Measurements from ENCODE around the gene GPM6B.

The GPM6B gene

GRCh38 chrX:13770013-13770535, 46.8 kb downstream of the GPM6B start:
- DNase-seq (ENCODE audit: low read depth in 2 of 3, low spot score in 2 of 3) = no peak

DNA sequence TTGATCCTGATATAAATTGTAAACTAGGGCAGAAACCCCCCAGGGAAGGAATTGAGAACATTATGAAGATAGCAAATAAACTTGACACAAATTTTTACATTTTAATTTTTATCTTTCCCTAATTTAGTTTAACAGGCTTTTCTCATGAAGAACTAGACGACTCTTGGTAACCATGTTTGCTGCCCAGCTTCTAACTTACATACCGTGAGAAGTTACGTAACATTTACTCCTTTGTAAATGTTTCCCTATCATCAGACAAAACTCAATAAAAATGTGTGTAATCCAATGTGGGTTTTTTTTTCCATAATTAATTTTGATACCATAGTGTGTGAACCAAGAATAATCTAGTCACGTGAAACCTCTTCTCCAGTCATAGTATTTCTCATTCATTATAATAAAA, 48.0 kb downstream of the GPM6B start:
- DNase-seq (ENCODE audit: low read depth in 2 of 3, low spot score in 2 of 3) = no peak

DNA sequence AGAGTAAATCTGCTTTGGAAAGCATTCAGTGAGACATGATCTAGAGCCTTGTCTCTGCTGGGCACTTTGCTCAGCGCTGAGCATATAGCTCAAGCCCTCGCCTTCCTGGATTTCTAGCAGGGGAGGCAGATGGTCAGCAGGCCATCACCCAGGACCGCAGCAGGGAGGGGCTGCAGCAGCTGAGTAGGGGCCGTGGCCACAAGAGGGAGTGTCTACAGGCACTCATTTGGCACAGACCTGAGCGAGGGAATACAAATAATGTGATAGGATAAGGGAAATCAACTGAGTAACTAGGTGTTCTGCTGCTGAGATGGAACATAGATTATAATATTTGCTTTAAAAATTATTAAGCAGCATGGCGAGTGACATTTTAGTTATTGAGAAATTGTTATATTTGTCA, 52.1 kb downstream of the GPM6B start:
- no peak for DNase-seq (ENCODE audit: low read depth in 2 of 3, low spot score in 2 of 3)

- DNase-seq (ENCODE audit: low read depth in 2 of 3, low spot score in 2 of 3) = no peak
Measured at GRCh38 chrX:13764281-13764680, 52.6 kb downstream of the GPM6B start.

DNA sequence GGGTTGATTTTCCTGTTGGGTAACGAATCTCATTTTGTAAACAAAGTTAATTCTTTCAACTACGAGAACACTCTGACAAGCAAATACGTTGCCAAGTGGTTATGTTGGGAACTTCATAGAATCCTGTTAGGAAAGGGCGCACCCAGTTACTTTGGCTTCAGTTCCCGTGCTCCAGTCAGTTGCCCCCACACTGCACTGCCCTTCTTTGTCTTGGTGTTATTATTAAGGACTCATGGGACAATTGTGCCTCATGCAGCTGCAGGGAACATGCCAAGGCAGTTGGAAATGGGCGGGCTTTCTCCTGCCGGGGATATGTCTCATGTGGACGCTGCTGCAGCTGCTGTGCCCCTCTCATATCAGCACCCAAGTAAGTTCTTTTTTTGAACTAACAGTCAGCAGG, 53.4 kb downstream of the GPM6B start:
- DNase-seq (ENCODE audit: low read depth in 2 of 3, low spot score in 2 of 3) = no peak

DNA sequence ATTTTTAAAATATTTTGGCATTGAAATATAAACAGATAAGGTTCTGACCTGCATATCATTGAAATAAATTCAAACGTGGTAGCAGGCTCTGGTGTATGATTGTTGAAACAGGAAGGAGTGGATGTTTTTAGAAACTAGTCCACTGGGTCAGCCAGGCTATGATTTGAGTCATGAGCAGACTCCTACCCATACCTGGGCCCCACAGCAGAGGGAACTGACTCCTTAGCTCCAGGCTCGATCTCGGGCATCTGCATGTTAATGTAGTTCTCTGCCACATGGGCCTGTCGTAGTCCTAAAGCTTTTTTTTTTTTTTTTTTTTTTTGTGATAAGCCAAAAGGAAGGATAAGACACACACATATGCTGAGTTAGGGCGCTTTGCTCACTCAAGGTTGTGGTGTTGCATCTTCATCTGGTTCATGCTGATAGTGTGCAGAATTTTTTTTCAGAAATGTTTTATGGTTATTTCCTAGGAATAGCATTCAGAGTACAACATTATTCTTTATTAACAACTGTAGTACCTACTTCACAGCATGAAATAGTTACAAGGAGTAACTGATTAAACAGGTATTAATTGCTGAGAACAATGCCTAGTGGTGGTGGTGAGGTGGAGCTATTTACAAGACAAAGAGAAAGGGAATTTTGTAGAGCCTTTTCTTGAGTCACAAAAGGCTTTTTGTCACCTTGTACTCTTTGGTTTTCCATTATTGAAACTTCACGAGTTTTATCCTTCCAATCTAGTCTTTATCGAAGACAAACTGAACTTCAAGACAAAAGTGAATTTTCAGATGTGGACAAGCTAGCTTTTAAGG, 55.1 kb downstream of the GPM6B start:
- no peak for DNase-seq (ENCODE audit: low read depth in 2 of 3, low spot score in 2 of 3)

DNA sequence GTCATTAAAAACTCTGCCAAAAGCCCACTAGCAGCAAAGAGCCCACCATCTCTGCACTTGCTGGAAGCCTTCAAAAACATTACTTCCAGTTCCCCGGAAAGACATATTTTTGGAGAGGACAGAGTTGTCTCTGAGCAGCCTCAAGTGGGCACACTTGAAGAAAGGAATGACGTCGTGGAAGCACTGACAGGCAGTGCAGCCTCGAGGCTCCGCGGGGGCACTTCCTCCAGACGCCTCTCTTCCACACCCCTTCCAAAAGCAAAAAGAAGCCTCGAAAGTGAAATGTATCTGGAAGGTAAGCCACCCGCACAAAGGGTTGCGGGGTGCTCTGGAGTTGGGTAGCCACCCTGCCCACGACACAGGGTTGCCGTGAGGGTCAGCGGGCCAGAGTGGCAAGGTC, 56.5 kb downstream of the GPM6B start:
- no peak for DNase-seq (ENCODE audit: low read depth in 2 of 3, low spot score in 2 of 3)

DNA sequence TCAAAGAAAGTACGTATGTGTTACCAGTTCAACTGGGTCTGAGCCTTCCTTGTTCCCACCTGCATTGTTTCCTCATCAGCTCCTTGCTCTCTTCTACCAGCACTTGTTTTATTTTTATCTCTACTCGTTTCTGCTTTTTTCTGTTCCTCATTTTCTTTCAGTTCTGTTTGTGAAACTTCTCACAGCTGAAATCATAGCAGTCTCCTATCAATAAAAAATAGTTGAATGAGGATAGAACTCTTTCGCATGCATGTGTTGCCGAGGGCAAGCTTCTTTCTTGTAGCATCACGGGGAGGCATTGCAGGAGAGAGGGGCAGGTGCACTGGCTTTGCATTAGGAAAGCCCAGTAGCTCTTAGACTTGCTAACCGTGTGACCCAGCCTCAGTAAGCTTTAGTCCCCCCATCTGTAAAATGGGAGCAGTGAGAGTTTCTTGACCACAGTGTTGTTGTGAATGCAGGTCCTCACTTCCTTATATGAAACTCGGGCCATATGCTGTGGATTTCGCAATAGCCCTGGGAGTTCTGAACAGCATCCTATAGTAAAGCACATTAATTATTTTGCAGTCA, 57.7 kb downstream of the GPM6B start:
- DNase-seq (ENCODE audit: low read depth in 2 of 3, low spot score in 2 of 3) = no peak

DNA sequence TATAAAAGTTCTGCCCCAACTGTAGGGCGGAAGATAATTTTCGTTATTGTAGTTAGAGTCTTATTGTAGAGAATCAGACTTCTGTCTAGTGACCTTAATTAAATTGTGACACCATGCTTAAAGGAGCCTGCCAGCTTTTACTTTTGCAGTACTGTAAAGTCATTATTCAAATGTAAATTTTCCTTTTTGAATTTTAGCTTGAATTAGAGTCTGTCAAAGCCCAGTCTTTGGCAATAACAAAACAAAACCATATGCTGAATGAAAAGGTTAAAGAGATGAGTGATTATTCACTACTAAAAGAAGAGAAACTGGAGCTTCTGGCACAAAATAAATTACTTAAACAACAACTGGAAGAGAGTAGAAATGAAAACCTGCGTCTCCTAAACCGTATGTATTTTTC, 60.5 kb downstream of the GPM6B start:
- no peak for DNase-seq (ENCODE audit: low read depth in 2 of 3, low spot score in 2 of 3)

GRCh38 chrX:13755254-13755653, 61.6 kb downstream of the GPM6B start:
- DNase-seq (ENCODE audit: low read depth in 2 of 3, low spot score in 2 of 3) = no peak

GRCh38 chrX:13754765-13755164, 62.1 kb downstream of the GPM6B start:
- no peak for DNase-seq (ENCODE audit: low read depth in 2 of 3, low spot score in 2 of 3)

- DNase-seq (ENCODE audit: low read depth in 2 of 3, low spot score in 2 of 3) = no peak
Measured at GRCh38 chrX:13752646-13753045, 64.2 kb downstream of the GPM6B start.

GRCh38 chrX:13752141-13752540, 64.8 kb downstream of the GPM6B start:
- DNase-seq (ENCODE audit: low read depth in 2 of 3, low spot score in 2 of 3) = no peak

GRCh38 chrX:13750812-13751211, 66.1 kb downstream of the GPM6B start:
- DNase-seq (ENCODE audit: low read depth in 2 of 3, low spot score in 2 of 3) = no peak

DNA sequence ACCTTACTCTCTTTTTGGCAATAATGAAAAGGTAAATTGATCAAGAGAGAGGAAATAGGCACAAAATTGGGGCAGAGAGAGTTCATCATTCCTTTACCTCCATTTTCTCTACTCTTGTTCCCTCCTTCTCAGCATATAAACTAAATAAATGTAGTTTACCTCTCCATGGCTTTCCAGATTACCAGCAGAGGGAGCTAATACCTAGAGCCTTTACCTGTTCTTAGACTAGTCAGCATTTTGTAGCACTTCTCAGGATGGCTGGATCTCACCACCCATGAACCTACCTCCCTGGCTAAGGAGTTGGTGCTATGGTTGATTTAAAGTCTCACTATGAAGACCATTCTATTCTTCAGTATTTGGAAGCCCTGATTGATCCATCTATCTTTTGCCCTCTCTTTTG, 66.7 kb downstream of the GPM6B start:
- DNase-seq (ENCODE audit: low read depth in 2 of 3, low spot score in 2 of 3) = no peak

DNA sequence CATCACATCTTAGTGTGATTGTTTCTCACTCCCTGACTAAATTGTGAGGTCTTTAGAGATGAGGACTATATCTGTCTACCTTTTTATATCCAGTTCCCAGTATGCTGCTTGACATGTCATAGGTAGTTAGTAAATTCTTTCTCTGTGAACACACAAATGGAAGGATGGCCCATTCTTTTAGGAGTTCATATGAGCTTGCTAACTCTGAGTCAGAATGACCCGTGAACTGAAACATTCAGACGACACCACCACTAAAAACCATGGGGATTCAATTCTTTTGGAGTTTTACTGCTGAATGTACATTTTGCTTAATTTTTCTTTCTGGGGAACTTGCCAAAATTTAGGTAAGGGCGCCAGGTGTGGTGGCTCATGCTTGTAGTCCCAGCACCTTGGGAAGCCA, 68.4 kb downstream of the GPM6B start:
- DNase-seq (ENCODE audit: low read depth in 2 of 3, low spot score in 2 of 3) = no peak

DNA sequence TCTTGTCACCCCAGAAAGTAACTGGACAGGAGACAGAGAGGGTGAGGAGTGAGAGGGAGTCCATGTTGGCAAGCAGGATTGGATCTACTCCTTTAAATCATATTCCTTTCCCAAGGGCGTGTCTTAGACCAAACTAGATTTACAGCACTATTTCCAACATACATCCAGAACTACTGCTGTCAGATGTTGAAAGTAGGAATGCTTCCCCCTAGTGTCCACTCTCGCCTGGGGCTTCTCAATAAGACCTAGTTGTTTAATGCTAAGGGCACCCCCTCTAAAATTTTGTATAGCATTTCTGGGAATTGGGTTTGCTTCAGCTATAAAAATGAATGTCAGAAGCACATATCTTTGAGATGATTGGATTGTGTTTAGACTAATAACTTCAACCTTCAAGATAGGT, 69.1 kb downstream of the GPM6B start:
- no peak for DNase-seq (ENCODE audit: low read depth in 2 of 3, low spot score in 2 of 3)

DNA sequence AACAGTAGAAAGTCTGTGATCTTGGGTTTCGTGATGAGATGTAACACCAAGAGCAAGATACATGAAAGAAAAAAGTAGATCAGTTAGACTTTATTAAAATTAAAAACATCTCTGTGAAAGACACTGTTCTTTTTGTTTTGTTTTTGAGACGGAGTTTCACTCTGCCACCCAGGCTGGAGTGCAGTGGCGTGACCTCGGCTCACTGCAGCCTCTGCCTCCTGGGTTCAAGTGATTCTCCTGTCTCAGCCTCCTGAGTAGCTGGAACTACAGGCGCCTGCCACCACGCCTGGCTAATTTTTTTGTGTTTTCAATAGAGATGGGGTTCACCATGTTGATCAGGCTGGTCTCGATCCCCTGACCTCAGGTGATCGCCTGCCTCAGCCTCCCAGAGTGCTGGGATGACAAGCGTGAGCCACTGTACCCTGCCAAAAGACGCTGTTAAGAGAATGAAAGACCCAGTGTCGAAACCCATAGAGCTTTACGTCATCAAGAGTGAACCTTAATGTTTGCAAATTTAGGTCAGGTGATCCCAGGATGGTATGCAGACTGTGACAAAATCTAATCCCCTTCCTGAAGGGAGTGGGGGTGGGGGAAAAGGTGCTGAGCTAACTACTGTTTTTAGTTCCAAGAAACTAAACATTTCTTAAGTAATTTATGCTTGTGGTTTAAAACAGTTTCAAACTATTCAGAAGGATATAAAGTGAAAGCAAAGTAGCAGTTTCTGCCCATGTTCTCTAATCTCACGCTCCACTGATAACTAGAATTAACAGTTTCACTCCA, 74.3 kb downstream of the GPM6B start:
- DNase-seq (ENCODE audit: low read depth in 2 of 3, low spot score in 2 of 3) = peak in 1 of 3 experiments; percentile 1

GRCh38 chrX:13741695-13742094, 75.2 kb downstream of the GPM6B start:
- no peak for DNase-seq (ENCODE audit: low read depth in 2 of 3, low spot score in 2 of 3)

DNA sequence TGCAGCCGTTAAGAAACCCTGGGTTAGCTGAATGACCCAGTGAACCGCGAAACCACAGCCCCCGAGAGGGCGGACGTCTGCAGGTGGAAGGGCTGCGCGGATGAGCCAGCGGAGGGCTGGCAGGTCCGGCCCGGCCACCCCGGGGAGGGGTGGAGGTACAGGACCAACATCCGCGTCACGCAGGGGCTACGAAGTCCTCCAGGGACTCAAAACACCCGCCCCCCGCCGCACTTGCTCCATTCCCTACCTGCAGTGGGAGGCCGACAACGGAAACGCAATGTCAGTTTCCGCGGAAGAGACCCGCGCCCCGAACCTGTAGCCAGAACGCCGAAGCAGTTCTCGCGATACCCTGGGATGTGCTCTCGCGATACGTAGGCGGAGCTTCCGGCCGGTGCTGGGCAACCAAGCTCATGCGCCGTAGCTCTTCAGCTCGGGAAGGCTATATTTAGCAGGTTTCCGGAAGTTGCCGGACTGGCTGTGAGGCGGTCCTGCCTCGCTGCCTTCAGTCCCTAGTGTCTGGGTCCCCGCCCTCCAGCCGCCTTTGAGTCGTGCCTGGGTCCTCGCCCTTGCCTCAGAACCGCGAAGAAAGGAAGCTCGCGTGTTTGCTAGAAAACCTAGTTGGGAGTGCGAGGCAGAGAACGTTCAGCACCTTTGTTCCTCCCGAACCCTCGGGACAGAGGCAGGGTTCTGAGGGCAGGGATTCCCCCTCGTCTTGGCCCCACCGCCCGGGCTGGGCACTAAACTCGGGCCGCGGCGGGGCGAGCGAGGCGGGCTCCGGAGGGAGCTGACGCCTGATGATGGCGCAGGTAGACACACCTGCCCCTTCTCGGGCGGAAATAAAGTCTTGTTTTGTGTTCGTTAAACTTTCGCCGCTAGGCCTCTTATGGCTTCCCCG, 82.4 kb downstream of the GPM6B start, which contains the start of the genes OFD1 and TRAPPC2:
OFD1 (plus strand) TSS at position 471 of the 895 bp plus-strand sequence; CDS start at position 795, 324 bp downstream.
TRAPPC2 (minus strand) TSS at position 343 of the 895 bp plus-strand sequence. CDS start 14,657 bp downstream, outside the sequence.
- peak; percentile 50 to 79 (median 51) for DNase-seq (ENCODE audit: low read depth in 2 of 3, low spot score in 2 of 3)

GRCh38 chrX:13733506-13733905, 83.4 kb downstream of the GPM6B start:
- DNase-seq (ENCODE audit: low read depth in 2 of 3, low spot score in 2 of 3) = no peak

All from activated CD8-positive, alpha-beta memory T cell treated with anti-CD3 and anti-CD28 coated beads for 48 hours (primary cell).